ENCODE results near the gene VAMP2. TPM values are rescaled to one million over a fixed set of nuclear protein-coding genes. Genes with fewer than 3 reads are reported as not detected.

Gene VAMP2
- total and polyA plus RNA-seq, 2 donors (not counting 1 experiment from before 2014, with no cell fraction given) = 162 to 209 TPM

DNA sequence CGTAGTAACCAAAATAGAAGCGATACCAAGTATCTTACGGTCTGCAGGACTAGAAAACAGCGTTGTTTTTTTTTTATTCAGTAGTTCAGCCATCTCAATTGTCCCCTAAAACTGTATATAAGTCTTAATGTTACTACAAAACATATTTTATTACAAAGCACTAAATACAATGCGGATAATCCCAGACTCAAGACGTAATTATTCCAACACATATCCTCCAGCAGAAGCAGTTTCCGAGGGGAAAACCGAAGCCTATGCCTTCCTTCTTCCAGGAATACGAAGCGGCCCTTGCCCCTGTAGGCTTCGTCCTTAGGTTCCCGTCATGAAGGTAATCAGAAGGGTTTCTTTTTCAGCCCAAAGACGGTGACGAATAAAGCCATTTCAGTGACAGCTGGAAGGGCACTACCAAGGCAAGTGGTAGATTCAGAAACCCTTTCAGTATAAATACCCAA, 11.1 kb upstream of the VAMP2 start:
- H3K27ac Mint-ChIP-seq = peak overlapping the region; percentile 100
- peak overlapping the region; percentile 51 for H2AFZ ChIP-seq (ENCODE audit: insufficient read depth, low read depth, low read length, poor library complexity, severe bottlenecking)
- H3K4me1 Mint-ChIP-seq = peaks cover 46% of the 10 kb centered on the region
- H3K27ac ChIP-seq (ENCODE audit: low read length in 2 of 2) = peak overlapping the region; percentile 95 to 99
- ATAC-seq (ENCODE audit: low read depth) (no peak), DNase-seq (no peak)
- H3K4me3 ChIP-seq (ENCODE audit: control extremely low read depth in 1 of 5, extremely low read depth in 1 of 5, insufficient read depth in 1 of 5, low read depth in 2 of 5, low read length in 4 of 5) = peak overlapping the region; percentile 32 to 96 (median 63)
- no peaks in the 10 kb centered on the region for H4K20me1 ChIP-seq (ENCODE audit: control insufficient read depth, insufficient read depth, low read length, poor library complexity, severe bottlenecking)
- peak overlapping the region; percentile 70 for H3K4me2 ChIP-seq (replicated peaks; ENCODE audit: low read depth, low read length, poor library complexity, severe bottlenecking)
- TF ChIP-seq, protein P1, sequence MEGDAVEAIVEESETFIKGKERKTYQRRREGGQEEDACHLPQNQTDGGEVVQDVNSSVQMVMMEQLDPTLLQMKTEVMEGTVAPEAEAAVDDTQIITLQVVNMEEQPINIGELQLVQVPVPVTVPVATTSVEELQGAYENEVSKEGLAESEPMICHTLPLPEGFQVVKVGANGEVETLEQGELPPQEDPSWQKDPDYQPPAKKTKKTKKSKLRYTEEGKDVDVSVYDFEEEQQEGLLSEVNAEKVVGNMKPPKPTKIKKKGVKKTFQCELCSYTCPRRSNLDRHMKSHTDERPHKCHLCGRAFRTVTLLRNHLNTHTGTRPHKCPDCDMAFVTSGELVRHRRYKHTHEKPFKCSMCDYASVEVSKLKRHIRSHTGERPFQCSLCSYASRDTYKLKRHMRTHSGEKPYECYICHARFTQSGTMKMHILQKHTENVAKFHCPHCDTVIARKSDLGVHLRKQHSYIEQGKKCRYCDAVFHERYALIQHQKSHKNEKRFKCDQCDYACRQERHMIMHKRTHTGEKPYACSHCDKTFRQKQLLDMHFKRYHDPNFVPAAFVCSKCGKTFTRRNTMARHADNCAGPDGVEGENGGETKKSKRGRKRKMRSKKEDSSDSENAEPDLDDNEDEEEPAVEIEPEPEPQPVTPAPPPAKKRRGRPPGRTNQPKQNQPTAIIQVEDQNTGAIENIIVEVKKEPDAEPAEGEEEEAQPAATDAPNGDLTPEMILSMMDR (IDR thresholded peaks at IDR 0.05) = no peak
- no peak for TF ChIP-seq EZH2 (IDR thresholded peaks at IDR 0.05; ENCODE audit: borderline replicate concordance, insufficient read depth, low read depth, low read length, poor library complexity, severe bottlenecking)
- no peaks in the 10 kb centered on the region for H3K36me3 ChIP-seq (replicated peaks in 1 of 2; ENCODE audit: control extremely low read depth in 1 of 2, control insufficient read depth in 1 of 2, extremely low read depth in 1 of 2, insufficient read depth in 2 of 2, low read length in 1 of 2)
- H3K27me3 ChIP-seq (replicated peaks in 1 of 4; ENCODE audit: control extremely low read depth in 1 of 4, control insufficient read depth in 3 of 4, insufficient read depth in 4 of 4, low read length in 3 of 4) = no peaks in the 10 kb centered on the region
- ChIA-PET CTCF (interaction anchor here (0.5 to 1.5 kb wide), 11 partner anchors 14 to 113 kb away, joined by 3 to 12 read pairs (median 5); partner anchors contain the start of gene CTC1), POLR2A (interaction anchor here (0.6 to 3.1 kb wide), 22 partner anchors 10 to 487 kb away, joined by 3 to 33 read pairs (median 8); partner anchors contain the start of genes ALOXE3, AURKB, BORCS6 and CTC1)
- intact Hi-C loops (cut with micrococcal nuclease) = loop anchor here (1.0 to 5.0 kb wide), 9 partner anchors 11 to 73 kb away; partner anchors contain the start of genes ALOXE3 and BORCS6
- 10% methylated on average over 8 of the region's 14 CpGs for WGBS (ENCODE audit: insufficient coverage)
- peaks cover 24 to 38% of the 10 kb centered on the region in 2 donors for H3K4me1 ChIP-seq (ENCODE audit: control insufficient read depth in 2 of 2, insufficient read depth in 2 of 2, low read length in 2 of 2)
- H3K79me2 ChIP-seq (ENCODE audit: control insufficient read depth, insufficient read depth, low read length) = peaks cover 5% of the 10 kb centered on the region
- peak overlapping the region; percentile 94 for H3K4me3 Mint-ChIP-seq
- H3K9ac ChIP-seq (ENCODE audit: low read length) = peak overlapping the region; percentile 96
- no peaks in the 10 kb centered on the region for H3K9me3 ChIP-seq (ENCODE audit: control extremely low read depth in 1 of 3, control insufficient read depth in 2 of 3, insufficient read depth in 1 of 3, low read length in 2 of 3)
- H3K9me3 Mint-ChIP-seq (ENCODE audit: insufficient read depth) = no peaks in the 10 kb centered on the region
- H3K27me3 Mint-ChIP-seq = no peaks in the 10 kb centered on the region

Data from B cell (primary cell).